ENCODE measurements around the gene SPEM3. TPM values are rescaled to one million over a fixed set of nuclear protein-coding genes. Genes with fewer than 3 reads are reported as not detected.
A peak's percentile ranks its signal among the peaks of the same experiment; 100 is the strongest.

Gene SPEM3
- total and polyA plus RNA-seq, 2 of the 13 experiments (the other 11 are each of a cell fraction or from before 2014, with no cell fraction given) = not detected

DNA sequence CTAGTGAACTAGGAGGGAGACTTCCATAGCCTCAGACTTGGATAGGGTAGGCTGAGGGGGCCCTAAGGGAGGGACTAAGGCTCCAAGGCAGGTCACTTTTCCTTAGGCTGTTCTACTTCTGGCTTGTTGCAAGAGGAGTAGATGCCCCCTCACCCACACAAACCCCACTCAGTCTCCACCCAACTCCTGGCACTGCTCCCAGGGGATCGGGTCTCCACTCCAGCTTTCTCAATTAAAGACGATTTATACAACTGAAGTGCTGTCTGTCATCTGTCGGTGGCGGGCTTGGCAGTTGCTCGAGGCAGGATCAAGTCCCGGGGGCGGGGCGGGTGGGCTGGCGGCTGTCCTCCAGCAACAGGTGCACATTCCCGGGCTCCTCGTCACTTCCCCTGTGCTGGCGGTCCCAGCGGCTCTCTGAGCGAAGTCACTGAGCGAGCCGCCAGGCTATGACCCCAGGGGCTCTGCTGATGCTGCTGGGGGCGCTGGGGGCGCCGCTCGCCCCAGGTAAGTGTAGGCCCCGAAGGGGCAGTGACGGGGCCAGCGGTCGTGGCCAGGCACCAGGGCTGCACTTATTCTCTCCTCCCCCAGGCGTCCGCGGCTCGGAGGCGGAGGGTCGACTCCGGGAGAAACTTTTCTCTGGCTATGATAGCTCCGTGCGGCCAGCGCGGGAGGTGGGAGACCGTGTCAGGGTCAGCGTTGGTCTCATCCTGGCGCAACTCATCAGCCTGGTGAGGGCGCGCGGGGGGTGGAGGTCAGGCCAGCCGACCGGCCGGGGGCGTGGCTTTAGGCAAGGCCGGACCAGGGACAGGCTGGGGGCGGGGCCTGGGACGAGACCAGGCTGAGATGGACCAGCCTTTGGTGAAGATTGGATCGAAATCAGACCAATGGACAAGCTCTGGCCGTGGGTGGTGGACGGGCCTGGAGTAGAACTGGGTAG lies 16.3 kb downstream of the SPEM3 start, which contains the start of gene CHRNB1:
CHRNB1 (plus strand) TSS at position 380 of the 937 bp plus-strand sequence; CDS start at position 447, 67 bp downstream.
- H3K4me1 ChIP-seq (ENCODE audit: insufficient read depth, low read length) = peaks cover 50% of the 10 kb centered on the region
- H4K20me1 ChIP-seq (ENCODE audit: insufficient read depth, low read length) = no peaks in the 10 kb centered on the region
- no peaks in the 10 kb centered on the region for H3K36me3 ChIP-seq (replicated peaks in 1 of 2; ENCODE audit: control insufficient read depth in 1 of 2, insufficient read depth in 2 of 2, low read length in 2 of 2)
- peak within 1 kb of the TSS; percentile 62 to 85 (median 63) for H3K4me3 ChIP-seq (replicated peaks in 1 of 3; ENCODE audit: insufficient read depth in 1 of 3, low read depth in 2 of 3, low read length in 3 of 3)
- no peaks in the 10 kb centered on the region for H3K79me2 ChIP-seq (ENCODE audit: insufficient read depth, low read length)
- DNase-seq (ENCODE audit: low spot score) = peak; percentile 85
- H3K27ac ChIP-seq (ENCODE audit: extremely low read length, insufficient read depth, low read length) = peak within 1 kb of the TSS; percentile 73
- H2AFZ ChIP-seq (ENCODE audit: low read length) = no peak within 1 kb of the TSS
- H3K4me2 ChIP-seq (ENCODE audit: low read depth, low read length) = peak within 1 kb of the TSS; percentile 89
- BruUV-seq (replicated peaks) = TSS peak; percentile 55
- H3K27me3 ChIP-seq (ENCODE audit: control insufficient read depth in 1 of 2, insufficient read depth in 2 of 2, low read length in 2 of 2) = peaks cover 6 to 27% of the 10 kb centered on the region in 2 experiments; a peak in 4 of 5 replicates
- ChIA-PET CTCF (ENCODE audit: low intra/inter-chr PET ratio, low total read pairs) (interaction anchor here (1.3 kb wide), 1 partner anchor 89 kb away, joined by 3 read pairs; no protein-coding TSS in a partner anchor), POLR2A (interaction anchor here (0.6 to 3.7 kb wide), 21 partner anchors 9 to 242 kb away, joined by 3 to 48 read pairs (median 4); partner anchors contain the start of genes CD68, PLSCR3, POLR2A and SLC35G6)
- intact Hi-C loops (cut with micrococcal nuclease; ENCODE audit: unreplicated experiment) (loop anchor here (1.0 to 5.0 kb wide), 2 partner anchors 37 to 116 kb away; partner anchors contain the start of genes NEURL4, POLR2A and SLC35G6), in situ Hi-C loops (cut with HindIII; ENCODE audit: extremely low pct_ligation_motif_present, low pct_unique_long_range_greater_than_20kb) (no loop called here)
- WGBS (ENCODE audit: low lambda C conversion rate) = 0% methylated on average over 4 of the region's 51 CpGs
- peak; percentile 87 for ATAC-seq
- peak within 1 kb of the TSS; percentile 75 for H3K9ac ChIP-seq (ENCODE audit: insufficient read depth, low read depth, low read length)
- no peaks in the 10 kb centered on the region for H3K9me3 ChIP-seq (ENCODE audit: low read length)
- FAIRE-seq = no peak
- TF ChIP-seq ZNF615 (CRISPR knock-in tag; IDR thresholded peaks at IDR 0.05; ENCODE audit: borderline replicate concordance) (no peak), KDM3A (CRISPR knock-in tag; IDR thresholded peaks at IDR 0.05; ENCODE audit: low read depth) (no peak), ZNF720 (CRISPR knock-in tag; IDR thresholded peaks at IDR 0.05) (no peak), ZNF101 (CRISPR knock-in tag; IDR thresholded peaks at IDR 0.05; ENCODE audit: borderline replicate concordance, low read depth) (no peak), GLI4 (CRISPR knock-in tag; IDR thresholded peaks at IDR 0.05; ENCODE audit: borderline replicate concordance) (no peak), ZNF724P (CRISPR knock-in tag; IDR thresholded peaks at IDR 0.05; ENCODE audit: borderline replicate concordance) (peak; percentile 69; the same call in 1 of the 2 replicates), ZMYM4 (CRISPR knock-in tag; IDR thresholded peaks at IDR 0.05) (no peak), TAF15 (IDR thresholded peaks at IDR 0.05; ENCODE audit: low read depth, low read length, poor library complexity, severe bottlenecking) (no peak), REXO4 (CRISPR knock-in tag; IDR thresholded peaks at IDR 0.05; ENCODE audit: borderline replicate concordance) (no peak), ZNF703 (CRISPR knock-in tag; IDR thresholded peaks at IDR 0.05; ENCODE audit: borderline replicate concordance) (peak; percentile 64; the same call in 1 of the 2 replicates), TEAD3 (CRISPR knock-in tag; optimal IDR thresholded peaks at IDR 0.05; ENCODE audit: borderline replicate concordance) (peak; percentile 31), KLF13 (CRISPR knock-in tag; IDR thresholded peaks at IDR 0.05) (no peak), ZFP41 (CRISPR knock-in tag; IDR thresholded peaks at IDR 0.05; ENCODE audit: borderline replicate concordance) (no peak)
- TF ChIP-seq, protein P1, sequence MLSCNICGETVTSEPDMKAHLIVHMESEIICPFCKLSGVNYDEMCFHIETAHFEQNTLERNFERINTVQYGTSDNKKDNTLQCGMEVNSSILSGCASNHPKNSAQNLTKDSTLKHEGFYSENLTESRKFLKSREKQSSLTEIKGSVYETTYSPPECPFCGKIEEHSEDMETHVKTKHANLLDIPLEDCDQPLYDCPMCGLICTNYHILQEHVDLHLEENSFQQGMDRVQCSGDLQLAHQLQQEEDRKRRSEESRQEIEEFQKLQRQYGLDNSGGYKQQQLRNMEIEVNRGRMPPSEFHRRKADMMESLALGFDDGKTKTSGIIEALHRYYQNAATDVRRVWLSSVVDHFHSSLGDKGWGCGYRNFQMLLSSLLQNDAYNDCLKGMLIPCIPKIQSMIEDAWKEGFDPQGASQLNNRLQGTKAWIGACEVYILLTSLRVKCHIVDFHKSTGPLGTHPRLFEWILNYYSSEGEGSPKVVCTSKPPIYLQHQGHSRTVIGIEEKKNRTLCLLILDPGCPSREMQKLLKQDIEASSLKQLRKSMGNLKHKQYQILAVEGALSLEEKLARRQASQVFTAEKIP (CRISPR knock-in tag; IDR thresholded peaks at IDR 0.05; ENCODE audit: borderline replicate concordance) = no peak
- TF ChIP-seq, protein P2, sequence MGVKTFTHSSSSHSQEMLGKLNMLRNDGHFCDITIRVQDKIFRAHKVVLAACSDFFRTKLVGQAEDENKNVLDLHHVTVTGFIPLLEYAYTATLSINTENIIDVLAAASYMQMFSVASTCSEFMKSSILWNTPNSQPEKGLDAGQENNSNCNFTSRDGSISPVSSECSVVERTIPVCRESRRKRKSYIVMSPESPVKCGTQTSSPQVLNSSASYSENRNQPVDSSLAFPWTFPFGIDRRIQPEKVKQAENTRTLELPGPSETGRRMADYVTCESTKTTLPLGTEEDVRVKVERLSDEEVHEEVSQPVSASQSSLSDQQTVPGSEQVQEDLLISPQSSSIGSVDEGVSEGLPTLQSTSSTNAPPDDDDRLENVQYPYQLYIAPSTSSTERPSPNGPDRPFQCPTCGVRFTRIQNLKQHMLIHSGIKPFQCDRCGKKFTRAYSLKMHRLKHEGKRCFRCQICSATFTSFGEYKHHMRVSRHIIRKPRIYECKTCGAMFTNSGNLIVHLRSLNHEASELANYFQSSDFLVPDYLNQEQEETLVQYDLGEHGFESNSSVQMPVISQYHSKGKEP (CRISPR knock-in tag; IDR thresholded peaks at IDR 0.05) = no peak
- TF ChIP-seq, protein P3, sequence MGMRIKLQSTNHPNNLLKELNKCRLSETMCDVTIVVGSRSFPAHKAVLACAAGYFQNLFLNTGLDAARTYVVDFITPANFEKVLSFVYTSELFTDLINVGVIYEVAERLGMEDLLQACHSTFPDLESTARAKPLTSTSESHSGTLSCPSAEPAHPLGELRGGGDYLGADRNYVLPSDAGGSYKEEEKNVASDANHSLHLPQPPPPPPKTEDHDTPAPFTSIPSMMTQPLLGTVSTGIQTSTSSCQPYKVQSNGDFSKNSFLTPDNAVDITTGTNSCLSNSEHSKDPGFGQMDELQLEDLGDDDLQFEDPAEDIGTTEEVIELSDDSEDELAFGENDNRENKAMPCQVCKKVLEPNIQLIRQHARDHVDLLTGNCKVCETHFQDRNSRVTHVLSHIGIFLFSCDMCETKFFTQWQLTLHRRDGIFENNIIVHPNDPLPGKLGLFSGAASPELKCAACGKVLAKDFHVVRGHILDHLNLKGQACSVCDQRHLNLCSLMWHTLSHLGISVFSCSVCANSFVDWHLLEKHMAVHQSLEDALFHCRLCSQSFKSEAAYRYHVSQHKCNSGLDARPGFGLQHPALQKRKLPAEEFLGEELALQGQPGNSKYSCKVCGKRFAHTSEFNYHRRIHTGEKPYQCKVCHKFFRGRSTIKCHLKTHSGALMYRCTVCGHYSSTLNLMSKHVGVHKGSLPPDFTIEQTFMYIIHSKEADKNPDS (CRISPR knock-in tag; IDR thresholded peaks at IDR 0.05) = no peak

All from HepG2 (cell line).